ENCODE results near the gene MTSS2. TPM values are rescaled to one million over a fixed set of nuclear protein-coding genes. Genes with fewer than 3 reads are reported as not detected.

The MTSS2 gene
- total and polyA plus RNA-seq, 7 experiments from 2014 or later = 1.4 to 16.7 (median 11.5) TPM; not detected in 2

GRCh38 chr16:70659953-70660671 lies 25.7 kb downstream of the MTSS2 start:
- Histone ChIP-seq H3K4me1 (ENCODE audit: control insufficient read depth in 2 of 2, insufficient read depth in 2 of 2, low read length in 2 of 2) (no peaks in the 10 kb centered on the region), H3K36me3 (ENCODE audit: control insufficient read depth in 2 of 3, insufficient read depth in 3 of 3, low read length in 3 of 3) (no peaks in the 10 kb centered on the region), H3K4me3 (ENCODE audit: low read length) (no peak overlapping the region), H3K27me3 (ENCODE audit: control insufficient read depth in 2 of 2, insufficient read depth in 2 of 2, low read length in 2 of 2) (no peaks in the 10 kb centered on the region), H3K9me3 (ENCODE audit: control insufficient read depth in 2 of 3, low read length in 3 of 3) (no peaks in the 10 kb centered on the region), H3K27ac (ENCODE audit: low read depth, low read length) (no peak overlapping the region)
- ATAC-seq (no peak), DNase-seq (no peak)
- Mint-ChIP-seq H3K27ac (no peak overlapping the region), H3K4me3 (no peak overlapping the region), H3K4me1 (no peaks in the 10 kb centered on the region), H3K36me3 (no peaks in the 10 kb centered on the region), H3K9me3 (peaks cover 0 to 2% (median 0%) of the 10 kb centered on the region in 11 donors), H3K27me3 (no peaks in the 10 kb centered on the region)
- ChIA-PET POLR2A (no interaction called here), CTCF (no interaction called here)
- intact Hi-C loops (cut with micrococcal nuclease) = loop anchor here in 1 of 2 donors (10.0 kb wide), 1 partner anchor 105 kb away; no protein-coding TSS in a partner anchor

GRCh38 chr16:70659546-70659945 lies 26.3 kb downstream of the MTSS2 start:
- Mint-ChIP-seq H3K27me3 (no peaks in the 10 kb centered on the region), H3K27ac (no peak overlapping the region), H3K4me1 (no peaks in the 10 kb centered on the region), H3K4me3 (no peak overlapping the region), H3K36me3 (no peaks in the 10 kb centered on the region), H3K9me3 (peaks cover 0 to 2% (median 0%) of the 10 kb centered on the region in 11 donors)
- Histone ChIP-seq H3K27ac (ENCODE audit: low read depth, low read length) (no peak overlapping the region), H3K36me3 (ENCODE audit: control insufficient read depth in 2 of 3, insufficient read depth in 3 of 3, low read length in 3 of 3) (no peaks in the 10 kb centered on the region), H3K4me3 (ENCODE audit: low read length) (no peak overlapping the region), H3K9me3 (ENCODE audit: control insufficient read depth in 2 of 3, low read length in 3 of 3) (no peaks in the 10 kb centered on the region), H3K27me3 (ENCODE audit: control insufficient read depth in 2 of 2, insufficient read depth in 2 of 2, low read length in 2 of 2) (no peaks in the 10 kb centered on the region), H3K4me1 (ENCODE audit: control insufficient read depth in 2 of 2, insufficient read depth in 2 of 2, low read length in 2 of 2) (no peaks in the 10 kb centered on the region)
- intact Hi-C loops (cut with micrococcal nuclease) = loop anchor here in 1 of 2 donors (10.0 kb wide), 1 partner anchor 105 kb away; no protein-coding TSS in a partner anchor
- ChIA-PET POLR2A (no interaction called here), CTCF (no interaction called here)
- DNase-seq = no peak
- no peak for ATAC-seq

GRCh38 chr16:70658921-70659320 lies 26.9 kb downstream of the MTSS2 start:
- H3K27me3 Mint-ChIP-seq = peaks cover 0 to under 1% (median 0%) of the 10 kb centered on the region in 5 donors
- no peak overlapping the region for H3K4me3 Mint-ChIP-seq
- peaks cover 0 to 2% (median 0%) of the 10 kb centered on the region in 11 donors for H3K9me3 Mint-ChIP-seq
- Histone ChIP-seq H3K27me3 (ENCODE audit: control insufficient read depth in 2 of 2, insufficient read depth in 2 of 2, low read length in 2 of 2) (no peaks in the 10 kb centered on the region), H3K27ac (ENCODE audit: low read depth, low read length) (no peak overlapping the region), H3K4me1 (ENCODE audit: control insufficient read depth in 2 of 2, insufficient read depth in 2 of 2, low read length in 2 of 2) (peaks cover 0 to under 1% of the 10 kb centered on the region in 2 donors), H3K36me3 (ENCODE audit: control insufficient read depth in 2 of 3, insufficient read depth in 3 of 3, low read length in 3 of 3) (no peaks in the 10 kb centered on the region), H3K4me3 (ENCODE audit: low read length) (no peak overlapping the region), H3K9me3 (ENCODE audit: control insufficient read depth in 2 of 3, low read length in 3 of 3) (no peaks in the 10 kb centered on the region)
- POLR2A ChIA-PET = no interaction called here
- no peaks in the 10 kb centered on the region for H3K36me3 Mint-ChIP-seq
- no peak overlapping the region for H3K27ac Mint-ChIP-seq
- peaks cover 1 to 2% (median 1%) of the 10 kb centered on the region in 7 donors for H3K4me1 Mint-ChIP-seq
- intact Hi-C loops (cut with micrococcal nuclease) = loop anchor here in 1 of 2 donors (10.0 kb wide), 1 partner anchor 104 kb away; no protein-coding TSS in a partner anchor
- CTCF ChIA-PET = no interaction called here
- no peak for ATAC-seq
- no peak for DNase-seq

GRCh38 chr16:70657956-70658355 lies 27.9 kb downstream of the MTSS2 start:
- Mint-ChIP-seq H3K4me1 (peaks cover 4 to 6% (median 5%) of the 10 kb centered on the region in 7 donors), H3K27ac (no peak overlapping the region), H3K27me3 (peaks cover 0 to 3% (median 0%) of the 10 kb centered on the region in 5 donors), H3K36me3 (no peaks in the 10 kb centered on the region), H3K4me3 (no peak overlapping the region), H3K9me3 (peaks cover 0 to 2% (median 0%) of the 10 kb centered on the region in 11 donors)
- DNase-seq = no peak
- Histone ChIP-seq H3K27ac (ENCODE audit: low read depth, low read length) (no peak overlapping the region), H3K9me3 (ENCODE audit: control insufficient read depth in 2 of 3, low read length in 3 of 3) (no peaks in the 10 kb centered on the region), H3K4me3 (ENCODE audit: low read length) (no peak overlapping the region), H3K36me3 (ENCODE audit: control insufficient read depth in 2 of 3, insufficient read depth in 3 of 3, low read length in 3 of 3) (no peaks in the 10 kb centered on the region), H3K4me1 (ENCODE audit: control insufficient read depth in 2 of 2, insufficient read depth in 2 of 2, low read length in 2 of 2) (peaks cover 0 to 3% of the 10 kb centered on the region in 2 donors), H3K27me3 (ENCODE audit: control insufficient read depth in 2 of 2, insufficient read depth in 2 of 2, low read length in 2 of 2) (no peaks in the 10 kb centered on the region)
- no peak for ATAC-seq
- intact Hi-C loops (cut with micrococcal nuclease) = loop anchor here in 1 of 2 donors (10.0 kb wide), 1 partner anchor 103 kb away; no protein-coding TSS in a partner anchor
- CTCF ChIA-PET = interaction anchor here (1.2 kb wide), 1 partner anchor 112 kb away, joined by 3 read pairs; no protein-coding TSS in a partner anchor
- POLR2A ChIA-PET = no interaction called here

DNA sequence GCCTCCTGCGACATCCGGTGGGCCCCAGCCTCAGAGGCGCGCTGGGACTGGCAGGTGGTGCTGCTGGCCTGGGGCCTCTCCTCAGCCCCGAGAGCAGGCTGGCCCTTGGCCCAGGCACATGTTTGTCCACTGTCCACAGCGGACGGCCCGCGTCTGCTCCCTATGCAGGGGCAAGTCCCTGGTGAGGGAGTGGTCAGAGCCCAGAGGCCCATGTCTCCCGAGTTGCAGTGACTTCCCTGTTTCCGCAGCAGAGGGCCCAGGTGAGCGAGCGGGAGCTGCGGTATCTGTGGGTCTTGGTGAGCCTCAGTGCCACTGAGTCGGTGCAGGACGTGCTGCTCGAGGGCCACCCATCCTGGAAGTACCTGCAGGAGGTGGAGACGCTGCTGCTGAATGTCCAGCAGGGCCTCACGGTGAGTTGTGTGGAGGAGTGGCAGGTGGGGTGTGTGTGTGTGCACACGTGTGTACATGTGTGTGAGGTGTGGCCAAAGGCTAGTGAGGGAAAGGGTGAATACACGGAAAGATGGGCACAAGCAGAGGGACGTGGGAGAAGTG lies 29.1 kb downstream of the MTSS2 start:
- no peaks in the 10 kb centered on the region for H3K27me3 ChIP-seq (ENCODE audit: control insufficient read depth in 2 of 2, insufficient read depth in 2 of 2, low read length in 2 of 2)
- H3K27me3 Mint-ChIP-seq = peaks cover 0 to 3% (median 0%) of the 10 kb centered on the region in 5 donors
- DNase-seq (no peak), ATAC-seq (no peak)
- intact Hi-C loops (cut with micrococcal nuclease) = loop anchor here in 1 of 2 donors (10.0 kb wide), 1 partner anchor 102 kb away; no protein-coding TSS in a partner anchor
- no peaks in the 10 kb centered on the region for H3K36me3 ChIP-seq (ENCODE audit: control insufficient read depth in 2 of 3, insufficient read depth in 3 of 3, low read length in 3 of 3)
- no peak overlapping the region for H3K4me3 Mint-ChIP-seq
- peaks cover 0 to 2% (median 0%) of the 10 kb centered on the region in 11 donors for H3K9me3 Mint-ChIP-seq
- CTCF ChIA-PET = no interaction called here
- POLR2A ChIA-PET = no interaction called here
- H3K36me3 Mint-ChIP-seq = no peaks in the 10 kb centered on the region
- no peaks in the 10 kb centered on the region for H3K9me3 ChIP-seq (ENCODE audit: control insufficient read depth in 2 of 3, low read length in 3 of 3)
- H3K4me1 ChIP-seq (ENCODE audit: control insufficient read depth in 2 of 2, insufficient read depth in 2 of 2, low read length in 2 of 2) = peaks cover 0 to 3% of the 10 kb centered on the region in 2 donors
- no peak overlapping the region for H3K27ac Mint-ChIP-seq
- no peak overlapping the region for H3K4me3 ChIP-seq (ENCODE audit: low read length)
- no peak overlapping the region for H3K27ac ChIP-seq (ENCODE audit: low read depth, low read length)
- peaks cover 4 to 6% (median 5%) of the 10 kb centered on the region in 7 donors for H3K4me1 Mint-ChIP-seq

DNA sequence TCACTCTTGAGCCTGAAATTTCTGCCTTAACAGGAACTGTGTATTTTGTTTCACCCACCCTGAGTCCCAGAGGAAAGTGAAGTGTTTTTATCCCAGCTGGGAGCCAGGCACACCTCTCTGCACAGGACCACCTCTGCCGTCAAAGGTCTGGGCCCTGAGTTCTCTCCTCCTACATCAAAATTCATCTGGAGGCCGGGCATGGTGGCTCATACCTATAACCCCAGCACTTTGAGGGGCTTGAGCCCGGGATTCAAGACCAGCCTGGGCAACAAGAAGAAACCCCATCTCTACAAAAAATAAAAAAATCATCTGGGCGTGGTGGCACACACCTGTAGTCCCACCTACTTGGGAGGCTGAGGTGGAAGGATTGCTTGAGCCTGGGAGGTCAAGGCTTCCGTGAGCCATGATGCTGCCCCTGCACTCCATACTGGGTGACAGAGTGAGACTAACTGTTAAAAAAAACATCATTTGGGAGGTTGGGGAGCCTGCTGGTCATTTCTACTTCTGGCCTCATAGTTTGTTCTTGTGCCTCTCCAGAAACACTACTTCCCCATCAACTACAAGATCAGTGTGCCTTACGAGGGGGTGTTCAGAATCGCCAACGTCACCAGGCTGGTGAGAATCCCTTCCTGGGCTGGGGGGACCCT lies 29.7 kb downstream of the MTSS2 start:
- H3K36me3 Mint-ChIP-seq = no peaks in the 10 kb centered on the region
- Histone ChIP-seq H3K27ac (ENCODE audit: low read depth, low read length) (no peak overlapping the region), H3K27me3 (ENCODE audit: control insufficient read depth in 2 of 2, insufficient read depth in 2 of 2, low read length in 2 of 2) (no peaks in the 10 kb centered on the region), H3K4me3 (ENCODE audit: low read length) (no peak overlapping the region), H3K36me3 (ENCODE audit: control insufficient read depth in 2 of 3, insufficient read depth in 3 of 3, low read length in 3 of 3) (no peaks in the 10 kb centered on the region), H3K4me1 (ENCODE audit: control insufficient read depth in 2 of 2, insufficient read depth in 2 of 2, low read length in 2 of 2) (peaks cover 0 to 3% of the 10 kb centered on the region in 2 donors), H3K9me3 (ENCODE audit: control insufficient read depth in 2 of 3, low read length in 3 of 3) (no peaks in the 10 kb centered on the region)
- DNase-seq (no peak), ATAC-seq (no peak)
- CTCF ChIA-PET = interaction anchor here (0.9 kb wide), 1 partner anchor 63 kb away, joined by 3 read pairs; no protein-coding TSS in a partner anchor
- H3K27me3 Mint-ChIP-seq = peaks cover 0 to 3% (median 0%) of the 10 kb centered on the region in 5 donors
- POLR2A ChIA-PET = no interaction called here
- H3K27ac Mint-ChIP-seq = no peak overlapping the region
- H3K9me3 Mint-ChIP-seq = peaks cover 0 to 2% (median 0%) of the 10 kb centered on the region in 11 donors
- H3K4me3 Mint-ChIP-seq = no peak overlapping the region
- peaks cover 4 to 6% (median 5%) of the 10 kb centered on the region in 7 donors for H3K4me1 Mint-ChIP-seq
- intact Hi-C loops (cut with micrococcal nuclease) = loop anchor here in 1 of 2 donors (10.0 kb wide), 1 partner anchor 101 kb away; no protein-coding TSS in a partner anchor
